HL-60 (cell line): ENCODE results near the gene STKLD1.

Experiments used
- DNase-seq, 2 experiments: peaks; one replicate each; pipeline ENCODE4 v3.0.0-alpha.2; 2010 to 2020; ENCODE audit warnings: low read depth in 1 of 2, low spot score in 1 of 2
- H3K27ac ChIP-seq: fragments of 250-450 bp; sonication (Bioruptor Pico); replicated peaks from 2 replicates; pipeline ENCODE4 v1.5.1; 2020; ENCODE audit warnings: mild to moderate bottlenecking, moderate library complexity
- H3K27me3 ChIP-seq: fragments of 250-450 bp; sonication (Bioruptor Pico); 2 replicates; pipeline ENCODE4 v1.5.1; 2021; ENCODE audit warnings: mild to moderate bottlenecking, moderate library complexity; ENCODE audit not compliant: insufficient read depth, poor library complexity, severe bottlenecking
- H3K4me3 ChIP-seq: replicated peaks from 2 replicates; pipeline ENCODE4 v1.5.1; 2011; ENCODE audit warnings: mild to moderate bottlenecking, control low read depth, low read length; ENCODE audit not compliant: insufficient read depth
- GABPA ChIP-seq: IDR thresholded peaks from 2 replicates; pipeline ENCODE4 v1.6.1; 2012; ENCODE audit warnings: low read depth
- POLR2AphosphoS5 ChIP-seq: IDR thresholded peaks from 2 replicates; pipeline ENCODE4 v1.6.1; 2012; ENCODE audit warnings: low read depth
- SPI1 ChIP-seq: IDR thresholded peaks from 2 replicates; pipeline ENCODE4 v1.6.1; 2012; ENCODE audit warnings: low read depth, mild to moderate bottlenecking, borderline replicate concordance
- TF ChIP-seq, protein P1 (sequence below): IDR thresholded peaks from 2 replicates; pipeline ENCODE4 v1.6.1; 2012; ENCODE audit warnings: low read depth; ENCODE audit not compliant: insufficient replicate concordance
- TF ChIP-seq, protein P2 (sequence below): IDR thresholded peaks from one replicate; pipeline ENCODE4 v1.5.1; 2011; ENCODE audit warnings: low read length, control low read depth, inconsistent platforms; ENCODE audit not compliant: insufficient read depth

The STKLD1 gene

DNA sequence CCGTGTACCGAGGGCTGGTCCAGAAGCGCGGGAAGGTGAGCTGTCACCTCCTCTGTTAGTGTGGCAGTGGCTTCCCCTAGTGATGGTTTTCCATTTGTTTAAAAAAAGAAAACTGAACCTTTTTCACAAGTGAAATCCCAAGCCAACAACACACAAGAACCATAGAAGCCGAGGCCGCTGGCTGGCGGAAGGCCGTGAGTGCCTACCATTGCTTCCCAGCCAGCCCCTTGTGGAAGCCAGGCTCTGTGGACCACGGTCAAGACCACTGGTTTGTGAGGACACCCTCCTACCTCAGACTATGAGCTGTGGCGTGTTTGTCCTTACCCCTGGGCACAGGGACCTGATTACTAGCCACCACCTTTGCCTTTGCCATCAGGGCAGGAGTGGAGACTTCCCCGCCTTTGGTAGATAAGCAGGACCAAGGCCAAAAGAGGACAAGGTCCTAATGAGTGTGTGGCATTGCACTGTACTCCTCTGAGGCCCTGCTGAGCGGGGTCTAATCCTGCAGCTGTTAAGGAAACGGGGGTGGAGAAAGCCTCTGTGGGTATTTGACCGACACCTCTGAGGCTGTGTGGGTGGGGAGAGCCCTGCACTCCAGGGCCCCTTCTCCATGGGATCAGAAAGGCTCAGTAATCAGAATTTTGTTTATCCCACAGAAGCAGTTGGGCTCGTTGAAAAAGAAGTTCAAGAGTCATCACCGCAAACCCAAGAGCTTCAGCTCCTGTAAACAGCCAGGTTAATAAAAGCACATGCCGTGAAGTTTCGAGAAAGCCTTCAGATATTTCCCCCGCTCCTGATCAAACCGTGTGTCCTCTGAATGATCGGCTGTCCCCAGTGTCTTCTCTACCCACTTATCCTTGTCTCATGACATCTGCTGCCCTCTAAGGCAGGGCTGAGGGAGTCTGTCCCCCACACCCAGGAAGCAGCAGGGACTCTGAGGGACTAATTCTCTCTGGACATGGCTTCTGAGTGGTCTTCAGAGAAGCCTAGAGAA is 15.5 kb upstream of the STKLD1 start:
- Histone ChIP-seq H3K27ac (no peak overlapping the region), H3K4me3 (no peak overlapping the region), H3K27me3 (no peaks in the 10 kb centered on the region)
- TF ChIP-seq, protein P1, sequence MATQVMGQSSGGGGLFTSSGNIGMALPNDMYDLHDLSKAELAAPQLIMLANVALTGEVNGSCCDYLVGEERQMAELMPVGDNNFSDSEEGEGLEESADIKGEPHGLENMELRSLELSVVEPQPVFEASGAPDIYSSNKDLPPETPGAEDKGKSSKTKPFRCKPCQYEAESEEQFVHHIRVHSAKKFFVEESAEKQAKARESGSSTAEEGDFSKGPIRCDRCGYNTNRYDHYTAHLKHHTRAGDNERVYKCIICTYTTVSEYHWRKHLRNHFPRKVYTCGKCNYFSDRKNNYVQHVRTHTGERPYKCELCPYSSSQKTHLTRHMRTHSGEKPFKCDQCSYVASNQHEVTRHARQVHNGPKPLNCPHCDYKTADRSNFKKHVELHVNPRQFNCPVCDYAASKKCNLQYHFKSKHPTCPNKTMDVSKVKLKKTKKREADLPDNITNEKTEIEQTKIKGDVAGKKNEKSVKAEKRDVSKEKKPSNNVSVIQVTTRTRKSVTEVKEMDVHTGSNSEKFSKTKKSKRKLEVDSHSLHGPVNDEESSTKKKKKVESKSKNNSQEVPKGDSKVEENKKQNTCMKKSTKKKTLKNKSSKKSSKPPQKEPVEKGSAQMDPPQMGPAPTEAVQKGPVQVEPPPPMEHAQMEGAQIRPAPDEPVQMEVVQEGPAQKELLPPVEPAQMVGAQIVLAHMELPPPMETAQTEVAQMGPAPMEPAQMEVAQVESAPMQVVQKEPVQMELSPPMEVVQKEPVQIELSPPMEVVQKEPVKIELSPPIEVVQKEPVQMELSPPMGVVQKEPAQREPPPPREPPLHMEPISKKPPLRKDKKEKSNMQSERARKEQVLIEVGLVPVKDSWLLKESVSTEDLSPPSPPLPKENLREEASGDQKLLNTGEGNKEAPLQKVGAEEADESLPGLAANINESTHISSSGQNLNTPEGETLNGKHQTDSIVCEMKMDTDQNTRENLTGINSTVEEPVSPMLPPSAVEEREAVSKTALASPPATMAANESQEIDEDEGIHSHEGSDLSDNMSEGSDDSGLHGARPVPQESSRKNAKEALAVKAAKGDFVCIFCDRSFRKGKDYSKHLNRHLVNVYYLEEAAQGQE = no peak
- no peak; the same call in 1 of the 2 replicates for TF ChIP-seq POLR2AphosphoS5
- TF ChIP-seq, protein P2, sequence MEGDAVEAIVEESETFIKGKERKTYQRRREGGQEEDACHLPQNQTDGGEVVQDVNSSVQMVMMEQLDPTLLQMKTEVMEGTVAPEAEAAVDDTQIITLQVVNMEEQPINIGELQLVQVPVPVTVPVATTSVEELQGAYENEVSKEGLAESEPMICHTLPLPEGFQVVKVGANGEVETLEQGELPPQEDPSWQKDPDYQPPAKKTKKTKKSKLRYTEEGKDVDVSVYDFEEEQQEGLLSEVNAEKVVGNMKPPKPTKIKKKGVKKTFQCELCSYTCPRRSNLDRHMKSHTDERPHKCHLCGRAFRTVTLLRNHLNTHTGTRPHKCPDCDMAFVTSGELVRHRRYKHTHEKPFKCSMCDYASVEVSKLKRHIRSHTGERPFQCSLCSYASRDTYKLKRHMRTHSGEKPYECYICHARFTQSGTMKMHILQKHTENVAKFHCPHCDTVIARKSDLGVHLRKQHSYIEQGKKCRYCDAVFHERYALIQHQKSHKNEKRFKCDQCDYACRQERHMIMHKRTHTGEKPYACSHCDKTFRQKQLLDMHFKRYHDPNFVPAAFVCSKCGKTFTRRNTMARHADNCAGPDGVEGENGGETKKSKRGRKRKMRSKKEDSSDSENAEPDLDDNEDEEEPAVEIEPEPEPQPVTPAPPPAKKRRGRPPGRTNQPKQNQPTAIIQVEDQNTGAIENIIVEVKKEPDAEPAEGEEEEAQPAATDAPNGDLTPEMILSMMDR = no peak
- no peak for DNase-seq

DNA sequence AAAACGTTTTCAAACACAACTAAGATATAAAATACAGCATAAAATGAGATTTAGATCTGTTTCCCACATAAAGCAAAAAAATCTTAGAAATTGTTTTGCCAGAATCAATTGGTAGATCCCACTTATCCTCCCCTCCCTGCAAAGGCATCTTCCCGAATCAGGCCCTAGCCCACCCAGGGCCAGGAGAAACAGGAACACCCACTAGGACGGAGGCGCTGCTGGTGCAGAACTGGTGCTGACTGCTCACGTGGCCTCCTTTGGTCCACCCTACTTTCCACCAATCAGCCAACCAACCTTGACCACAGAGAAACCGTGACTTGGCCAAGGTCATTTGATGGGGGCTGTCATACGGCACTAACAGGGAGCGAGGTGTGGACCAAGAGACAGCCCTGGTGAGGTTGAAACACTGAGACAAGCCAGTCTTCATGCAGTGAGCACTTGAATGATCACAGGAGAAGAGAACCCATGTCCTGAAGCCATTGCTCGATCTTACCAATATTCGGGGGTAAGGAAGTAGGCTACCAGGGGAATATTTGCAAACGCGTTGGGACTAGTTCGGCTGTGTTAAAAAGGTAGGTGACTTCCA is 14.6 kb upstream of the STKLD1 start:
- TF ChIP-seq GABPA (no peak), SPI1 (no peak)
- TF ChIP-seq, protein P2 = no peak
- no peak overlapping the region for H3K4me3 ChIP-seq
- DNase-seq = no peak
- no peaks in the 10 kb centered on the region for H3K27me3 ChIP-seq
- no peak overlapping the region for H3K27ac ChIP-seq

DNA sequence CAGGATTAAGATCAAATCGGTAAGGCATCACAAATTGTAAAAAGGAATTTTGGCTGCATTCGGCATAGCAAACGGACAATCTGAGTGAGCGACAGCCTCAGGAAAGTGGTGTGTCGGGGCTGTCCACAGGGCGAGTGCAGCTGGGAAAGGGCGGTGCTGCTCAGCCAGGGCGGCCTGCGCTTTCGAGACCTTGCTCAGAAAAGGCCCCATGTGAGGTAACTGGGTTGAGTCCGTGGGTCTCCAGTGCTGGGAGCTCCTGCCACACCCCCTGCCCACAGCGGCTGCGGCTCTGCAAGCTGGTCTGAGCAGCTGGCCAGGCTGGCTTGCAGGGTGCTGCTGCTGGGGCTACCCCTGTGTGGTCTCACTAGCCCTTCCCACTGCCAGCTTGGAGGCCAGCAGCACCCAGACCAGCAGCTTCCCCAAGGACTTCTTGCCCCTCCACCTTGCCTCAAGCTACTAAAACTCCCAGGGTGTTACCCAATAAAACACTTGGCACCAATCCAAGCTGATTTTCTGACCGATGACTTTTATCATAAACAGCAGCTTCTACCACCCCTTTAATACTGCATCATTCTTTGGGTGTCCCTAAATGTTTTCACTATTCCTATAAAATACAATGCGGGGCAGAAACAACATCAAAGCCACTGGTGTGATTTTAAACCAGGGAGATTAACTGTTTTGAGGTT is 13.7 kb upstream of the STKLD1 start:
- DNase-seq = no peak
- TF ChIP-seq, protein P1 = no peak
- TF ChIP-seq, protein P2 = no peak
- no peak for TF ChIP-seq GABPA
- no peak for TF ChIP-seq SPI1
- TF ChIP-seq POLR2AphosphoS5 = no peak
- Histone ChIP-seq H3K27me3 (no peaks in the 10 kb centered on the region), H3K4me3 (no peak overlapping the region), H3K27ac (no peak overlapping the region)
